Measurements from ENCODE around the gene CTNND2. TPM values are rescaled to one million over a fixed set of nuclear protein-coding genes. Genes with fewer than 3 reads are reported as not detected.

CTNND2 gene
- total RNA-seq, 1 donor from 2014 or later, result not detected

DNA sequence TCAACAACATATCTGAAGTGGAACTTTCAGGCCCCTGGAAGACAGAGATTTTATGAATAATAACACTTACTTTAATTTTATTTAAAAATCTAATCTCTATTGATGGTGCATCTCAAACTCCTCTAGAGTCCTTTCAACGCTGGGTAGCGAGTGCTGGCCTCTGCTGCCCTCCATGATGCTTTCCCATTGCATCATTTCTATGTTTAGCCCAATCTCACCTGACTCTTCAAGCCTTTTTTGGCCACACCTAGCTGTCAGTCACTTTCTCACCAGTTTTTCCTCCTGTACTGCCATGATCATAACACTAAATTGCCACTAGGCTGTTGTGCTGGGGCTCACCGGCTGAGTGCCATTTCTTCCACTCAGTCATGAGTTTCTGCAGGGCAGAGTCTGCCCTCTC, 747.1 kb downstream of the CTNND2 start:
- no peak for DNase-seq

DNA sequence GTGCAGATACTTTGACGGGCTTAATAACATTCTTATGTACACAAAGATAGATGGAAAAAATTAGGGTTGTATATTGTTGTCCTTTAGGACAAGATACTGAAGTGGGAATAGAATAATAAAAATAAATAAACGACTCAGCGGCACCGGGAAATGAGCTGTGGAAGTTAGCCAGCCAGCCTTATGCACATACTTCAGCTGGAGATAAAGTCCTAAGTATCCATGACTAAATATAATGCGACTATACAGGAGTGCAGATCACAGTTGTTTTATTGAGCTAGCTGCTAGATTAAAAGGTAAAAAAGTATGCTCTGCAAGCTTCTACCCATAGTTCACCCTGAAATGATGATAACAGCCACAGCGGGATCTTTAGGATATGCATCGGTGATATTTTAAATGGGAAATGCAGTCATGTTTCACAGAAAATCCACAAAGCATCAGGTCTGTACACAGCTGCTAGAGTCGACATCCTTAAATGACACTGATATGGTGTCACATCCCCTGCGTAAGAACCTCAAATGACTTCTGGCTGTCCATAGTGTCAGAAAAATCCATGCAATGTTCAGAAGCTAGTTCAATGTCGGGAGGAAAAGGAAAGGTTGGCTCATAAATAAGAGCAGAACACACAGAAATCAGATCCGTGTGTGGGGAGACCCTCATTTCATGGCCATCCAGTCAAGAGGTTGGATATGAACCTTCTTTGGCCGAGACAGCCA, 750.4 kb downstream of the CTNND2 start:
- DNase-seq, result no peak

DNA sequence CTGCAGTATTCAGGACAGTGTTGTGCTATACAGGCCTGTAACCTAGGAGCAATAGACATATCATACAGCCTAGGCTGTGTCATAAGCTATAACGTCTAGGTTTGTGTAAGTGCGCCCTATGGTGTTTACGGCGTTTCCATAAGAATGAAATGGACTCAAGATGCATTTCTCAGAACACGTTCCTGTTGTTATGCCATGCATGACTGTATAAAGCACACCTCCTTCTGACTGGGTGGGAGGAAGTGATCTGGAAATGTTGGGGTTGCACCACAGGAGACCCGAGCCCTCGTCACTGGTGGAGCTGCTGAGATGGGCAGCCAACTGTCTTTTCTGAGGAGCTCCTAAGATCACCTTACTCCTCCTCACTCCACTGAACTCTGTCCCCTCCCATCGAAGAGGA, 751.9 kb downstream of the CTNND2 start:
- no peak for DNase-seq

DNA sequence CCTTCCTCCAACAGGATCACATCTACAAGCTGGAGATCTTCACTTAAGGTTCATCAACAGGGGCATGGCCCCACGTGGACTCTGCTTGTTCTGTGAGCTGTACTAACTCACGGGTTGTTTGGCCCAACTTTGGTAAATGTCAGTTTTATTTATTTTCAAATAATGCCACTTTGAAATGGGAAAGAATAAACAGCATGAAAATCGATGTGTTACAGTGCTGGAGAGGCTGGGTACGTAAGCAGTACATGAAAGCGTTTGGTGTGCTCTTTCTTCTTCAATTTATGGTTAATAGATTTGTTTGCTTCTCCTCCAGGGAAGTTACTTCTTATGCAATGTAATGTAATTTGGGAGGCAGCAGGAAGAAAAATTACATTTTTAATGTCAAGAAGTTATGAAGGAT, 753.3 kb downstream of the CTNND2 start:
- no peak for DNase-seq

DNA sequence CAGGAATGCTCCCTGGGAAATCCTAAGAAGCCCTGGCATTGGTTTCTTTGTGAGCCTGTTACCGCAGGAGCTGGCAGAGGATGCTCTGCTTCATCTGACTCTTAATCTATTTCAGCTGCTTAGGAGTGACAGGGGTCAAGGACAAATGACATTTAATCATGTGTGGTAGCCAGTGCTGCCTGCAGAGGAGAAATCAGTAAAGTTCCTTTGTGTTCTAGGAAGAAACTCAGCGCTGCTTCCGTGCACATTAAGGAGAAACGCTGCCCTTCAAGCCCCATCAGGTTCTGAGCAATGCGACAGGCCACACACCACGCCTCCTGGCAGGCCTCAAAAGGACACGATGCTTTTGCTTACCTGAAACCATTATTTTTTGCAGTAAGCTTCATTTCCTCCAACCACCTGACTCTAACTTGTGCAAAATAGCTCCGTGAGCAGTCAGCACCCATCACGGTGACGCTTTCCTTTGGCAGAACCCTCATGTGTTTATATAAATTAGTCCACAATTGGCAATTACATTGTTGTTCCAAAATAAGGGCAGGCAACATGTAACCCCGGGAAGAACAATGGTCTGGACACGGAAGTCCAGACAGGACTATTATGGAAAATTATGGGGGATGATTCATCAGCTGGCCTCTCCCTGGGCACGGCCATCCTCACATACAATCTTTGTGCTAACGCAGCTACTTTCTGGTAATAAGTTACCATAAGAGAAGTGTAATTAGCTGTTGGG, 755.3 kb downstream of the CTNND2 start:
- no peak for DNase-seq

DNA sequence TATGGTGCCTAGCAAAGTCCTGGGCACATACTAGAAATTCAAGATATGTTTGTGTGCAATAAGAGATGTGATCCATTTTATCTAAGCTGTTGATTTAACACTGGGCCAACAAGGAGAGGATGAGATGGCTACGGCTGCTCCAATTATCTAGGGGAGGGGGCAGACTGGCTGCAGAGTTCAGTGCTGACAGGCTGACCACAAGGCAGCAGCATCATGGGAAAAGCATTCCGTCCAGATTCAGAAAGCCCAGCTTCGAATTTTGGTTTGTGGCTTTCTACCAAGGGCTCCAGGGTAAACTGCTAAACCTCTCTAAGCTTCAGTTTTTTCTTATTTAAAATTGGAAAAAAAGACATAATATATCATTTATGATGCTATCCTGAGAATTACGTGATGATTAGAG, 758.1 kb downstream of the CTNND2 start:
- DNase-seq, result no peak

DNA sequence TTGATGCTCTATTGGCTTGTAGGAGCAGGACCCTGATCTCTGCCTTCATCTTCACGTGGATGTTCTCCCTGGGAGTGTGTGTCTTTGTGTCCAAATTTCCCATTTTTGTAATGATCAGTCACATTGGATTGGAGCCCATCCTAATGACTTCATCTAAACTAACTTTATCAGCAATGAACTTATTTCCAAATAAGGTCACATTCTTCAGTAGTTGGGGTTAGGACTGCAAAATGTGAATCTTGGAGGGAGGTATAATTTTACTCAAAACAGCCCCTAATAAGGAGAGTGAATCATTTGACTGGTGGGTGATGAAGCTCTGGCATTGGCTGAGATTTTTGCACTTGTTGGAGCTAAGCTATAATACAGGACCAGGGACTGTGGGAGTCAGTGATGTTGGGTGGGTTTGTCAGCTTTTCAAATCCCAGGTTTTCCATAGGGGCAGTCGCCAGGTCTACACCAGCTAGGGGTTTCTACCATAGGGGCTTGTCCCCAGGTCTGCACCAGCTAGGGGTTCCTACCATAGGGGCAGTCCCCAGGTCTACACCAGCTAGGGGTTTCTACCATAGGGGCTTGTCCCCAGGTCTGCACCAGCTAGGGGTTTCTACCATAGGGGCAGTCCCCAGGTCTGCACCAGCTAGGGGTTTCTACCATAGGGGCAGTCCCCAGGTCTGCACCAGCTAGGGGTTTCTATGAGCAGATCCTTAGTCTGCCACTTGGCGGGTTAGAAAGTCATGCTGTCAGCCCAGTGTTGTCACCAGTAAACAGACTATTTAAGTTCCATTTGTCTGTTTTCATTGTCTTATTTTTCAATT, 760.6 kb downstream of the CTNND2 start:
- no peak for DNase-seq

DNA sequence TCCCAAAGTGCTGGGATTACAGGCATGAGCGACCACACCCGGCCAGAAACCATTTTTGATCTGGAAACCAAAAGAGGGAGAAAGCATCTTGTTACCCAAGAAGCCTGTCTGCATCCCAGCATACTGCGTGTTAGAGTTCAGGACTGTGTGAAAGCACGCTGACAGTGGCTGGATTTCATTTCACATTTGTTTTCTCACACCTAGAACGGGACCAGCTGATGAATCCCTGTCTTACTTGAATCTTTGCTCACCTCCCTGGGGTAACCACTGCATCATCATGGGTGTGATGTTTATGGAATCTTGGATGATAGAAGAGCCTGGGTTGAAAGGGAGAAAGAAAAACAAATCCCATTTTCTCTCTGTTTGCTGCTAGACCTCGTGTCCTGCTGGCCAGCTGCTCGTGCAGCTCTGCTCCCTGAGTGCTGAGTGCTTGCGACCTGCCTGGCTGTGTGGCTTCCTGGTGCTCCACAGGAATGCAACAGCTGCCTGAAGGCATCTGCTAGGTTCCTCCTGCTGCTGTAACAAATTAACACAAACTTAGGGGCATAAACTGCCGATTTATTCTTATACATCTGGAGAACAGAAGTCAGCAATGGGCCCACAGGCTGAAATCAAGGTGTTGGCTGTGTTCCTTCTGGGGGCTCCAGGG, 764.9 kb downstream of the CTNND2 start:
- DNase-seq, result no peak

DNA sequence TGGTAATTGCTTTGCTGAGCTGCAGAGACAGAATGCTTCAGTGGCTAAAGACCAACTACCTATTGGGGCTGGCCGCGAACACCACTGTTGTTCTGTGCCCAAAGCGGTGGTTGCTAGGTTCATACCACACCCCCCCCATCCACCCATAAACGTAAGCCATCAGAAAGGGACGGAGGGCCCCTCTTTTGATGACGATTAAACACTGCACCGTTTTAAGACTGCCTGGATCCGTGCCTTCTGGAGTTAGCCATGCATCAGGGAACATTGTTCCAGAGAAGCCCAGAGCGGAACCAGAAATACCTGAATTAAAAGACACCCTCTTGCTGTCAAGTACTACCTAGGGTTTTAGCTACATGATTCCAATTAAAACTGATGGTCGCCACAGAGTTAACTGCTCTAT, 774.1 kb downstream of the CTNND2 start:
- DNase-seq, result no peak

DNA sequence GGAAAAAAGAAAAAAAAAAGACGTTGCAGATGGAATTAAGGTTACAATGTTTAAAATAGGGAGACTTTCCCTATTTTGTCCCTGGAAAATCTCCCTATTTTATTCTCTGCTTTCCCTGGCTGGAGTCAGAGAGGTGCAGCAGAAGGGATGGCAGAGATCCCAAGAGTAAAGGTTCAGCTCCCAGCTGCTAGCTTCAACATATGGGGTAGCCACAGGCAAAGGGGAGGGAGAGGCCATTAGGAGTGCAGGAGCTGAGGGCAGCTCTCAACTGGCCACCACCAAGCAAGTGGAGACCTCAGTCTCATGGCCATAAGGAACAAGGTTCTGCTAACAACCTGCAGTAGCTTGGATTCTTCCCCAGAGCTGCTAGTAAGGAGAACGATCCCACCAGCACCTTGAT, 776.2 kb downstream of the CTNND2 start:
- no peak for DNase-seq

DNA sequence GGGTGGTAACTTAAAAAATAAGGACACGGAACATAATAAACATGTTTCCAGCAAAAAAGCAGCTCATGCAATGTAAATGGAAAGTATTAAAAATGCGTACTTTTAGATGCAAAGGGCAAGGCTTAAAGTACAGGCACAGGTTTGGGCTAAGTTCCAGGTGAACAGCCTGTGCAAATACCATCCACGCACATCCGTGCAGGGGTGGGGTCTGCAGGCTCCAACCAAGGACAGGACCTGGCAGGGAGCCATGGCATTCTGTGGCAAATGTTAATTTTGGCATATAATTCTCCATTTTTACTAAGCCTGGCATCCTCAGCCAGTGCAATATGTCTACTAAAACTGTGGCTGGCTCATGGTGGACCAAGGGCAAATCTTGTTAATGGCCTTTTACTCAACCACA, 777.4 kb downstream of the CTNND2 start:
- no peak for DNase-seq

DNA sequence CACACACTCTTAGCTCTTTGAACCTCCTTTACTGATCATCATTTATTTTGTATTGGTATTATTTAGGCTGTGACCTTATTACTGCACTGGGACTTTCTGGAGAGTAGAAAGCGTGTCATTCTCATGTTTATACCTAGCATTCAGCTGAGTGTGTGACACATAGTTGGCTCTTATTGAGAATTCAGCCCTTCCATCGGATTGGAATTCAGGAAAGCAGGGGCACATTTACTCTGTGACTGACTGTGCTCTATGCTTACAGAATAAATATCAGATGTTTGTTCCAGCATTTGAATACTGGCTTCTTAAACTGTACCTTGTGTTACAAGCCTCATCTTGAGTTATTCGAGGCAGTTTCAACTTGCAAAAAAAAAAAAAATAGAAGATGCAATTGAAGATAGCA, 782.4 kb downstream of the CTNND2 start:
- no peak for DNase-seq

DNA sequence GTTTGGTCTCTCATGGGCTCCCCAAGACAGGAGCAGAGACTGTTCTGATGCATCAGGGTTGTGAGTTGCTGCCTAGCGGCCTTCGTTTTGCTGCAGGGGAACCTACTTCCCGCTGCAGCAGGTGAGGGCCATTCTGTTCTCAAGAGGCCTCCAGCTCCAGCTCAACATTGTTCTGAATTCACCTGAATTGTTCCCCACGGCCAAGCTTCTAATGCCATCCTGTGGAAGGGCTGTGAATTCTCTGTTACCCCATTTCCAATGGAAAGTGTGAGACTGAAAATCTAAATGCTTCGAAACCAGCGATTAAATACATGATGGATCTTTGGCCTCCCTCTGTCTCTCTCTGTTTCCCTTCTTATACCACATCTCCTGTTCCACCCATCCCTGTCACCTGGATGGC, 794.1 kb downstream of the CTNND2 start:
- no peak for DNase-seq

DNA sequence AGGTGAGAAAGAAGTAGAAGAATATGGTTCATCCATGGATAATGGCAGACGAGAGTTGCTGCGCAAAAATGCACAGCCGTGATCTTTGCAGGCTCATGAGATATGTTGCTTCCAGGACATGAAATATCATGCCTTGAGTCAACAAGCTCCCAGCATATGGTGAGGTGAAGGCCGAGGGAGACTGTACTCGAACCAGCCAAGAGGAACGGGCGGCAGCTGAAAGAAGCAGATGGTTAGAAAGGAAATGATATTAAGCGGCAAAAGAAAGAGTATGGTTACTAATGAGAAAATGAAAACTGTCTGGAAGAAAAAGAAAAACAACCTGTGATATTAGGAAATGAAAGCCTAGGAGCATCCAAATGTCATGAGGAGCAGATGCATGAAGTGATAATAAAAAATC, 798.5 kb downstream of the CTNND2 start:
- DNase-seq, result no peak

DNA sequence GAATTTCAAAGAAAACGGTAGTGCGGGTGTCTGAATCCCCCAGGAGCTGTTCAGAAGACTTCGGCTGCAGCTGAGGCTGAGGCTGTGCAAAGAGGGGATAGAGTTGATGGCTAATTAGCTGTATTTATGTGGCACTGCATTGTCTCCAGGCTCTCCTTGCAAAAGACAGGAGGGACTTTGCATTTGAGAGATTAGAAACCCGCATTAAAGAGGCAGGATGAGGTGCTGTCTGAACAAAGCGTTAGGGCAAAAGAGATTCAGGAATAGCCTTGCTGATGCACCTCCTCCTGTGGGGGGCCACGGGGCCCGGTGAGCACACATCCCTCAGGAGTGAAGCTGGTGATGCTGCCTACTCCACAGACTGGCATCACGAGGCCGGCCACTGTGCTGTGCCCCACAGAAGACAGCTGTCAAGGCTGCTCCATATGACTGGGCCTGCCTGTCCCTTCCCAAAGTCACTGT, 799.6 kb downstream of the CTNND2 start:
- DNase-seq, result no peak

DNA sequence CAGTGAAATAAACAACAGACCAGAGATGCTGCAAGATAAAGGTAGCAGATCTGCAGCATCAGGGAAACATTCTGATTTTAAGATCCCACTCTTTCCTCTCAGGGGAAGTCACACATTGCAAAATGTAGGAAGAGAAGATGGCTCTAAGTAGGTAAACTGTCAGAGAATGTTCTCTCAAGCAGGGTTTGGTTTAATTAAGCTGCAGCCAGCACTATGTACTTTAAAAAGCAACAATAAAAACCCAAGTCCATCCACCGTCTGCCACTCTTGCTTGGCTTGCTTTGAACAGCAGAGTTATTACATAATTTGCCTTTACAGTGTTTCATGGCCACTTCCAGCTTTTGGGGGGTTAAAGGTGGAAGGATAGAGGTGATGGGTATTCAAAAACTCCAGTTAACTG, 800.0 kb downstream of the CTNND2 start:
- no peak for DNase-seq

DNA sequence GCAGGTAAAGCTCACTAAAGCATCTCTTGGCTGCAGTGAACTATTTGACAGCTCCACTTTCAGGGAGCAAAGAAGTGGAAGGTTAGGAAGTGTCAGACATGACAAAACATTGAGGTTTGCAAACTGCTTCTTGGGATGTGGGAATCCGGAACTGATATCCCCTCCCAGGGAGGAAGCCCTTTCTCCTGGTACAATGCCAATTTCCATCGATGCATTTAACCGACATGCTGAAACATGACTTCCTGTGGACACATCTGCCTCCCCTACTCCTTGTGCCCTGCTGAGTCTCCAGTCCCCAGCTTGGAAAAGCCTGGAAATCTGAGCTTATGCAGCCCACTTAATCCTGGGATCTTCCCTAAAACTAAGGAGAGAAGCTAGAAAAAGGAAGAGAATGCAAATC, 820.1 kb downstream of the CTNND2 start:
- DNase-seq, result no peak

DNA sequence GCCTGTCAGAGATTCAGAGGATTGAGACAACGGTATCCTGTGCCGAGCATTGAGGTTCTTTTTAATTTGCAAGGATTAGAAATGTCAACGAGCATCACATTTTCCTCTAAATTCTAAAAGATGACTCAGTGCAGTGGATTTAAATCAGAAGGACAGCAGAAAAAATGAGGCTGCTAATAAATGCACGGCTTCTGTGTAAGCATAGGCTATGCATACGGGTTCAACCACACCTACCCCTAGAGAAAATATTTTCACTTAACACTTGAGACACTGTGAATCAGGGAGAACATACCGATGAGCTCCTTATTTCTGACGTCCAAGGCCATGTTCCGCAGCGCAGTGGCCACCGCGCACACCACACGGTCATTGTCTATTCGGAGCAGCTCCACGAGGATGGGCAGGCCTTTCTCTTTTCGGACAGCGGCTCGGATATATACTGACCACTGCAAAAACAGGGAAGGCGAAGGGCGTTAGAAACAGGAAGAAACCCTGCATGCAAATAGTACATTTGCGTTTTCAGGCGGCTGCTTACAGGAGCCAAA, 821.8 kb downstream of the CTNND2 start:
- no peak for DNase-seq

DNA sequence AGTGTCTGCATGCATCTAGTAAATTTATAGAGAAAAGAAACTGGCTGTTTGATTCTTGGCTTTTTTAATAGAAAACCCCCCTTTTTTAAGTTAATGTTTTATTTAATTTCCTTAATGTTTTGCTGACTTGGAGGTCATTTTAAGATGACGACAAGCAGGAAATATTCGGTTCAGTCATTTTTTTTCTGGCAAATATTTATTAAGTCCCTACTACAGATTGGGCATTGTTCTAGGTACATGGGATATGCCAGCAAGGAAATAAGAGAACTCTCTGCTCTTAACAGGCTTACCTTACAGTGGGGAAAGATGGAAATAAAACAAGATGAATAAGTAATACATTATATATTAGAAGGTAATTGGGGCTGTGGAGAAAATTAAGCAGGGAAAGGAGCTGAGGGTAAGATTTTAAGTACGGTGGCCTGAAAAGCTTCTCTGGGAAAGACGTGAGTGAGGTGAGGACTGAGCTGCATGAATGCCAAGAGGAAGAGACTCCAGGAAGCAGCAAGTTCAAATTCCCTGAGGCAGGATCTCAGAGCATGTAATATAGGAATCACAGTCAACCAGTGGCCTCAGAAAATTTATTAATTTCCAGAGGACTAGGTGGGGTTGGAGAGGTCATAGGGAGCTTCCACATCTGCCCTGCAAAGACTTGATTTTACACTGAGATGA, 827.2 kb downstream of the CTNND2 start:
- no peak for DNase-seq

DNA sequence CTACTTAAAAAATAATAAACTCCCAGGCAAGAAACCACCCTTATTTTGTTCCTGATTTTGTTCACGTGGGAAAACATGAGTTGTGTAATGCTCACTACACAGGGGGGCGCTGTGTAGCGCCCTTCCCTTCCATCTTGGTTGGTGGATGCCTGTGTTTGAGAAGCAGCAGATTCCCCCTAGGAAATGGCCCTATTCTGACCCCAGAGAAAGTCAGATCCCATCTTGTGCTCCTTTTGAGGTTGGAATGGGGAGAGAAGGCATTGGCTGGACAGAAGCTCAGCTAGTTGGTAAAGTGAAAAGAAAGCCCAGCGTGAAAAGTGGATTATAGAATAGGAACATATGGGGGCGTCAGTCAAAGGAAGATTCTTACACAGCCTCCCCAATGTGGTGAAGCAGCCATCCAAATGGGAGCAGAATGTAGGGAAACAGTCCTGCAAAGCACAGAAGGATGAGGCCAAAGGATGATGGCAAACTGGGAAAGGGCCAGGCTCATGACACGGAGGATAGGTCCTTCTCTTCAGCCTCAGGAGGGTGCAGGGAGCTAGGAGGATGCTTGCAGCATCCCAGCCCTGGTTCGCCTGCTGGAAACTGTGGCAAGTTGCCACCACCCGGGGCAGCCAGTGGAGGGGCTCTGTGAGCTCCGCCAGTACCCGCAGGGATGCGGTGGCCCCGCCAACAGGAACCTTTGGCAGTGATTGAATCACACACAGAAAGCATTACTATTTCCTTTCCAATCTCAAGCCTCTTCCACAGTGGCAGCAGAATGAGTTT, 829.0 kb downstream of the CTNND2 start:
- no peak for DNase-seq

DNA sequence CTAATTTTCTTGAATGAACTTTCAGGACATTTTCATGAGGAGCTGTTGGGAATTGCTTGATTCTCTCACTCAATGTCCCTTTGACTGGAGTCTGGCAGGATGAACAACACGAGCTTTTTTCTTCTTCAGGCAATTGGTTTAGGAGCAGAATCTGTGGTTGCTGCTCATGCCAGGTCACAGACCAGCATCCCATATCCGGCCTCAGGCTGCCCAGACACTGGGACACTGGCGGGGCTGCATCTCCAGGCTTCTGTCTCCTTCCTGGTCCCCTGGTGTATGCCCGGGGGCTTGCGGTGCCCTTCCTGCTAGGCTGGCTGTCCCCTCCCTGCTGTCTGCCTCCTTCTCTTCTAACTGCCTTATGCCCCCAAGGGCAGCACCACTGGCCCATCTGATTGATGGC, 831.7 kb downstream of the CTNND2 start:
- DNase-seq, result no peak

Measured in dermis blood vessel endothelial cell (primary cell).